Measurements from ENCODE around the gene CPM.
"Not testable (repeated sequence)": the region's sequence is repeated elsewhere in the genome, so short reads cannot be mapped to it uniquely, and the experiment has no call there.

Gene CPM

GRCh38 chr12:68804657-68805591, 128.0 kb downstream of the CPM start:
- no peak for FAIRE-seq

- no peak for FAIRE-seq
These were observed 128.9 kb downstream of the CPM start for GRCh38 chr12:68803948-68804656.

- FAIRE-seq, result not testable (repeated sequence)
These were observed 129.9 kb downstream of the CPM start for GRCh38 chr12:68802911-68803651.

GRCh38 chr12:68802372-68802745, 130.6 kb downstream of the CPM start:
- not testable (repeated sequence) for FAIRE-seq

All from colon (tissue), 2 donors.